H1 (cell line): ENCODE data around the gene GNL2. TPM values are rescaled to one million over a fixed set of nuclear protein-coding genes. Genes with fewer than 3 reads are reported as not detected.

ENCODE experiments used
- ASH2L ChIP-seq: fragments of 200-600, 300-600 bp; sonication (generic); IDR thresholded peaks from one replicate; pipeline ENCODE4 v1.7.1; 2017; ENCODE audit warnings: low read length
- BRCA1 ChIP-seq: IDR thresholded peaks from 2 replicates; pipeline ENCODE4 v1.6.1; 2012; ENCODE audit warnings: low read depth, low read length, improper control_type of control experiment
- EGR1 ChIP-seq: IDR thresholded peaks from 2 replicates; pipeline ENCODE4 v1.6.1; 2011; ENCODE audit warnings: low read depth, low read length, borderline replicate concordance
- EZH2 ChIP-seq: fragments of 200-600 bp; sonication (generic); IDR thresholded peaks from 2 replicates; pipeline ENCODE4 v1.7.1; 2012; ENCODE audit warnings: low read depth, mild to moderate bottlenecking, moderate library complexity, low read length, inconsistent platforms; ENCODE audit not compliant: severe bottlenecking
- FOSL1 ChIP-seq: IDR thresholded peaks from 2 replicates; pipeline ENCODE4 v1.6.1; 2011; ENCODE audit warnings: mild to moderate bottlenecking, low read depth, low read length, moderate library complexity; ENCODE audit not compliant: insufficient read depth
- GTF2F1 ChIP-seq: IDR thresholded peaks from 2 replicates; pipeline ENCODE4 v1.6.1; 2012; ENCODE audit warnings: low read depth, low read length, improper control_type of control experiment, borderline replicate concordance
- HDAC2 ChIP-seq, 2 experiments: fragments of 300-600 bp in 1 of 2; sonication (generic) in 1 of 2; IDR thresholded peaks; 2 replicates each; pipeline ENCODE4 v1.6.1; 2011 to 2012; ENCODE audit warnings: low read depth in 2 of 2, low read length in 2 of 2, mild to moderate bottlenecking in 2 of 2, moderate library complexity in 2 of 2, borderline replicate concordance in 1 of 2, inconsistent platforms in 1 of 2
- JUN ChIP-seq: IDR thresholded peaks from 2 replicates; pipeline ENCODE4 v1.6.1; 2011; ENCODE audit warnings: low read depth, mild to moderate bottlenecking, improper control_type of control experiment, low read length
- JUND ChIP-seq: IDR thresholded peaks from 2 replicates; pipeline ENCODE4 v1.6.1; 2011; ENCODE audit warnings: mild to moderate bottlenecking, improper control_type of control experiment, low read length
- KDM4A ChIP-seq: IDR thresholded peaks from one replicate; pipeline ENCODE4 v1.7.1; 2012; ENCODE audit warnings: low read depth, mild to moderate bottlenecking, moderate library complexity, low read length, inconsistent platforms; ENCODE audit not compliant: severe bottlenecking
- MAFK ChIP-seq: IDR thresholded peaks from 2 replicates; pipeline ENCODE4 v1.6.1; 2012; ENCODE audit warnings: low read depth, mild to moderate bottlenecking, improper control_type of control experiment, low read length
- NANOG ChIP-seq: IDR thresholded peaks from 2 replicates; pipeline ENCODE4 v1.6.1; 2011; ENCODE audit warnings: low read length, low read depth, mild to moderate bottlenecking, inconsistent platforms; ENCODE audit not compliant: insufficient read depth, poor library complexity, severe bottlenecking
- PHF8 ChIP-seq: fragments of 200-600 bp; sonication (generic); conservative IDR thresholded peaks from 2 replicates; pipeline ENCODE4 v1.7.1; 2012; ENCODE audit warnings: low read depth, mild to moderate bottlenecking, inconsistent platforms, low read length, moderate library complexity
- POU5F1 ChIP-seq: IDR thresholded peaks from 2 replicates; pipeline ENCODE4 v1.6.1; 2011; ENCODE audit warnings: low read depth, mild to moderate bottlenecking, low read length, moderate library complexity
- RBBP5 ChIP-seq: IDR thresholded peaks from 2 replicates; pipeline ENCODE4 v1.7.1; 2012; ENCODE audit warnings: low read depth, mild to moderate bottlenecking, inconsistent platforms, low read length, moderate library complexity, borderline replicate concordance
- RXRA ChIP-seq: IDR thresholded peaks from 2 replicates; pipeline ENCODE4 v1.6.1; 2011; ENCODE audit warnings: low read depth, mild to moderate bottlenecking, low read length, moderate library complexity; ENCODE audit not compliant: insufficient read depth
- SIRT6 ChIP-seq: IDR thresholded peaks from one replicate; pipeline ENCODE4 v1.7.1; 2012; ENCODE audit warnings: low read length, inconsistent platforms
- SP4 ChIP-seq: IDR thresholded peaks from 2 replicates; pipeline ENCODE4 v1.6.1; 2012; ENCODE audit warnings: low read length, inconsistent platforms
- TAF1 ChIP-seq: IDR thresholded peaks from 2 replicates; pipeline ENCODE4 v1.6.1; 2011; ENCODE audit warnings: mild to moderate bottlenecking, low read depth, low read length
- TBP ChIP-seq: IDR thresholded peaks from 2 replicates; pipeline ENCODE4 v1.6.1; 2011; ENCODE audit warnings: low read depth, low read length, improper control_type of control experiment
- polyA plus RNA-seq, 7 experiments: library from polyadenylated mRNA; depleted of rRNA in 3 of 7; stranded (reverse) in 5 of 7; unstranded in 2 of 7; fragments of >200 nt in 5 of 7; fragments of 200-250 nt in 2 of 7; gene quantifications; 1 replicate in 5 of 7; 2 replicates in 1 of 7; 4 replicates in 1 of 7; pipeline versions ENCODE4 v1.2.1 to v1.2.3, GENCODE V29; 2011 to 2013; ENCODE audit warnings: missing spikeins in 2 of 7, mixed read lengths in 2 of 7
- total RNA-seq: library from RNA; stranded (reverse); fragmentation: NEBNext Ultra II Directional; extraction: Animal tissue kit (Norgen Biotek cat#: 25700); gene quantifications from 2 replicates; pipeline ENCODE4 v1.2.1, GENCODE V29; 2021
- TF ChIP-seq, protein P1 (sequence below): IDR thresholded peaks from 2 replicates; pipeline ENCODE4 v1.6.1; 2011; ENCODE audit warnings: low read depth, mild to moderate bottlenecking, low read length; ENCODE audit not compliant: insufficient read depth
- TF ChIP-seq, protein P2 (sequence below): IDR thresholded peaks from 2 replicates; pipeline ENCODE4 v1.6.1; 2012; ENCODE audit warnings: inconsistent platforms

The GNL2 gene
- total and polyA plus RNA-seq, 2 of the 8 experiments (the other 6 are each of a cell fraction or from before 2014, with no cell fraction given), result 22.2 to 88.3 TPM

GRCh38 chr1:37553927-37554808 is 41.6 kb downstream of the GNL2 start, which contains the start of gene SNIP1 (continued):
- TF ChIP-seq RBBP5 (peak; percentile 60), BRCA1 (no peak), PHF8 (peak; percentile 93), SP4 (peak; percentile 54; the same call in 1 of the 2 replicates), JUND (no peak), FOSL1 (no peak), POU5F1 (no peak), MAFK (no peak), EGR1 (no peak), TAF1 (peak; percentile 88), SIRT6 (no peak), TBP (peak; percentile 69), GTF2F1 (no peak), NANOG (no peak), RXRA (no peak), ASH2L (peak; percentile 69), KDM4A (peak; percentile 83), HDAC2 (IDR thresholded peaks at IDR 0.05; ENCODE audit: borderline replicate concordance in 1 of 2, low read depth in 2 of 2, low read length in 2 of 2) (0 out of 4 replicates have a peak, but pooled peaks of 1 of the 2 experiments have one; percentile 67), EZH2 (no peak), JUN (no peak)
- TF ChIP-seq, protein P1, sequence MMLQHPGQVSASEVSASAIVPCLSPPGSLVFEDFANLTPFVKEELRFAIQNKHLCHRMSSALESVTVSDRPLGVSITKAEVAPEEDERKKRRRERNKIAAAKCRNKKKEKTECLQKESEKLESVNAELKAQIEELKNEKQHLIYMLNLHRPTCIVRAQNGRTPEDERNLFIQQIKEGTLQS, result peak; percentile 60; the same call in 1 of the 2 replicates
- TF ChIP-seq, protein P2, sequence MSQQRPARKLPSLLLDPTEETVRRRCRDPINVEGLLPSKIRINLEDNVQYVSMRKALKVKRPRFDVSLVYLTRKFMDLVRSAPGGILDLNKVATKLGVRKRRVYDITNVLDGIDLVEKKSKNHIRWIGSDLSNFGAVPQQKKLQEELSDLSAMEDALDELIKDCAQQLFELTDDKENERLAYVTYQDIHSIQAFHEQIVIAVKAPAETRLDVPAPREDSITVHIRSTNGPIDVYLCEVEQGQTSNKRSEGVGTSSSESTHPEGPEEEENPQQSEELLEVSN, result peak; percentile 80
